GM15510 (cell line): ENCODE data around the gene PCDHA13.

ENCODE experiments used
- POLR2A ChIP-seq: IDR thresholded peaks from 3 replicates; pipeline ENCODE4 v1.6.1; 2011; ENCODE audit warnings: borderline replicate concordance; ENCODE audit not compliant: insufficient read length; ENCODE audit errors: extremely low read depth

Gene PCDHA13

DNA sequence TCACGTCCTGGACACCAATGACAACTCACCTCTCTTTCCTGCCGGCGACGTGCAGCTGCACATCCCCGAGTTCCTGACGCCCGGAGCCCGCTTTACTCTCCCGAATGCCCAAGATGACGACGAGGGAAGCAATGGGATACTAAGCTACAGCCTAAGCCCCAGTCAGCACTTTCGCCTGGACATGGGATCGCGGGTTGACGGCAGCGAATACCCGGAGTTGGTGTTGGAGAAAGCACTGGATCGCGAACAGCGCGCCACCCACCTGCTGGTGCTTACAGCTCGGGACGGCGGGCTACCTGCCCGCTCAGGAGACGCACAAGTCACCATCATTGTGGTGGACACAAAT is 45.3 kb downstream of the PCDHA13 start:
- TF ChIP-seq POLR2A = no peak
